GM19372 (cell line): ENCODE measurements around the gene CCDC33.

Experiments used
- ATAC-seq: cut with Tn5 transposase; IDR thresholded peaks from one replicate; pipeline ENCODE4 v1.9.1; 2021; ENCODE audit warnings: mild to moderate bottlenecking, low read depth, moderate library complexity; ENCODE audit not compliant: unreplicated experiment

Gene CCDC33

DNA sequence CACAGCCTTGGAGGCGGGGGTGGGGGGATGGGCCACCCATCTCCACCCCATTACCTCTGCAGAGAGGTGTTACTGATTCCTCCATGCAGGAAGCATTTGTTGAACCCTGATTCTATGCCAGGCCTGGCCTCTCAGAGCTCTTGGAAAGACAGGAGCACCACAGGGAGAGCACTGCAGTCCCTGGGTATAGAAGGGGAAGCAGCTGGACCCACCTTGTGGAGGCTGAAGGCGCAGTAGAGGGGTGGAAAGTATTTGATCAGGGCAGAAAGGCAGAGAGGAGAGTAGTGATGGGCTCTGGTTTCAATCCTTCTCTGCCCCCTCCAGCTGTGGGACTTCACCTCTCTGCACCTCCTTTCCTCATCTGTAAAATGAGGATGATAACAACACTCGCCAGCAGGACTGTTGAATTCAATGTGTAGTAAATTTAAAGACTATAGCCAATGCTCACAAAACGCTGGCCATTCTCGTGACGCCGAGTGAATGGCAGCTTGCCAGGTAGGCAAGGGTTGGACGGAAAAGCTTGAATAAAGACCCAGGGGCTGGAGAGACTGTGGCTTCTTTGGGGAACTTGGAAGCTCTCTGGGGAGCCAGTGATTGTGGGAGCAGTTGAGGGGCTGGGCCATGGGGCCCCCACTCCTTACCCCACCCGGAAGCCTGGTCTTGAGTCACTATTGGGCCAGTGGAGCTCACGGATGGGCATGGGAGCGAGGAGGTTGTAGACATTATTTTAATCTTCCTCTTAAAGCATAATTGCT lies 8.0 kb upstream of the CCDC33 start:
- ATAC-seq: no peak

DNA sequence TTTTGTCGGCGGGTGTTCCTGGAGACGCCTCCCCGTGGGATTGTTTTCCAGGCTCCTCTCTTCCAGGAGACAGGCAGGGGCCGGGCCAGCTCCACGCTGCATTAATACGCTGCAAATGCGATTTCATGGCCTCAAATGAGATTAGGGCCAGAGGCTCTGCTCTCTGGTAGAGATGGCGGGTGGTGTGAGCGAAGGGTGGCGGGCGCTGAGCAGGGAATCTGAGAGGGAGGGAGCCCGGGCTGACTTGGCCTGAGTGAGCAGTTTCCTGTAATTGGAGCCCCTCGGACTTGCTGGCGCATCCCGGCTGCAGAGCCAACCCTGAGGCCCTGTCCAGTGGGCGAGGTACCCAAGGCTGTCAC lies 7.4 kb upstream of the CCDC33 start:
- no peak for ATAC-seq

DNA sequence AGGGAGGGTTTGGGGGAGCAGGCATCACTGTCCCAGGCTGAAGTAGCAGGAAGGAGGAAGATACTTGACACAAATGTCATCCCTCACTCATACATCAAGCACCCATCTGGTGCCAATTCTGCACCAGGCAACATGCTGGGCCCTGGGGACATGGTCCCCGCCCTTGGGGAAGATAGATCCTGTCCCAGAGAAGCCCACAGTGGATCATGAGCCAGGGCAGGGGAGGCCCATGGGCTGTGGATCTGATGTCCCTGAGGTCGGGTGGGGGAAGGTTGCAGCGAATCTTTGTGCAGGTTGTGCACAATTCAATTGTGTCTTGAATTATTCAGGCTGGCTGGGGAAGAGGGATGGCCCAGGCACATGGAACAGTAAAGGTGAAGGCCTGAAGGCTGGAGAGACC lies 6.4 kb upstream of the CCDC33 start:
- no peak for ATAC-seq

DNA sequence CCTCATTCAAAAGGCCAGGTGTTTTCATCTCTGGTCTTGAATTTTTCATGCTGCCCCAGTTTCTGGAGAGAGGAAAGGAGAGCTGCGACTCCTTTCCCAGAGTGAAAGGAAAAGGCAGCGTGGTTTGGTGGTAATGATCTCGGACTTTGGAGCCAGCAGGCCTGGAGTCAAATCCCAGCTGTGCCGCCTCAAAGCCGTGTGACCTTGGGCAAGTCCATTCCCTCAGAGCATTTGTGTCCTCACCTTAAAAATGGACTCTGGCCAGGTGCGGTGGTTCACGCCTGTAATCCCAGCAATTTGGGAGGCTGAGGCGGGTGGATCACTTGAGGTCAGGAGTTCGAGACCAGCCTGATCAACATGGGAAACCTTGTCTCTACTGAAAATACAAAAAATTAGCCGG lies 4.7 kb upstream of the CCDC33 start:
- no peak for ATAC-seq

DNA sequence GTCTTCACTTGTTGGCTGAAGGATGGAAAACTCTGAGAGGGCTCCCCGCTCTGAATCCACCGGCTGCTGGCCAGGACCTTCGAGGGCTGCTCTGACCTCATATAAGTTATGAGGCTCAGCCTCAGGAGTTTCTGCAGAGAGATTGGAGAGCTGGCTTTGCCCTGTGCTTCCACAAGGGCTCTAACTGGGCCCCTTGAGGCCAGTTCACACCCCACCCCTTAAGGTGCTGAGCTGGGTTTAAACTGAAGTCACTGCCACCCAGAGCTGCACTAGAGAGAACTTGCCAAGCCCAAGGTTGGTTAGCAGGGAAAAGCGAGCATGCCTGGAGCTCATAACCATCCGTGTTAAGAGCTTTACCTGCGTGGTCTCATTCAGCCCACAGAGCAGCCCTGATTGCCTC lies 2.8 kb upstream of the CCDC33 start:
- ATAC-seq: no peak

DNA sequence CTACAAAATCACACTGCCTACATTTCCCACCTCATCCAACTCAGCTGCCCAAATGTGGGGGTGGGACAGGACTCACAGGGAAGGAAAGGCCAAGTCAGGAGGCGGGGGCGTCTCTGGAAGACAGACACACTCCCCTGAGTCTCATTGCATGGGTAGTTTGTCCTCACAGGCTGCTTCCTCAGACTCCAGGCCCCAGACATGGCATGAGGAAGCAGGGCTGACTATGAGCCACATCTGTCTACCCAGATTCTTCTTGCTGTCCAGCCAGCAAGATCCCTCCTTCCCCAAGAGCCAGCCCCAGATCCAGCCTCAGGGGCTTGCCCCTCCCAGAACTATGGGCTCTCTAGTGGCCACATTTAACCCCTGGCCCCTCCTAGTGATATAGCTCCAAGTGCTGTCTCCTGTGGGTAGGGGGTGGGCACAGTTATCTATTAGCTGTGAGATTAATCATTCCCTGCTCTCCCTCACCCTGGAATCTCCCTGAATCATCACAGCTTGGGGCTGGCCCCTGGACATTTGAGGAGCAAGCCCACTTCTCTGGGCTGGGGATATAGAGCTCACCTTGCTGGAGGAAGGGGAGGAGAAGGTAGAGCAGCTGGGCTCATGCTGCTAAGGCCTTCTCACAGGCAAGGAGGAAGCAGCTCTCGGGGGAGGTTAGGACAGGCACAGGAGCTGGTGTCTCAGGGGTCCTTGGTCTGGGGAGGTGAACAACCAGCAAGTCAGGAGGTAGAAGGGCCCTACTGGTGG lies 2.1 kb upstream of the CCDC33 start:
- ATAC-seq: no peak

DNA sequence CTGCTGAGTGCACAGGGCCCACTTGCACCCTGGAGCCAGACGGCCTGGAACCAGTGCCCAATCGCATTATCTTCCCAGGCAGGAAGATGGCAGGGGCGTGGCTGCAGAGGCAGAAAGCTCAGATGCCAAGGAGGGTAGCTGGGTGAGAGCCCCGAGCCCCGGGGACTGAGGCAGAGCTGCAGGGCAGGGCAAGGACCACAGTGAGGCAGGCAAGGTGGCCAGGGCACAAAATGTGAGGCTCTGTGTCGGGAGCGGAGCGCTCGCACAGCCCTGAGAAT lies 1.6 kb upstream of the CCDC33 start:
- no peak for ATAC-seq

DNA sequence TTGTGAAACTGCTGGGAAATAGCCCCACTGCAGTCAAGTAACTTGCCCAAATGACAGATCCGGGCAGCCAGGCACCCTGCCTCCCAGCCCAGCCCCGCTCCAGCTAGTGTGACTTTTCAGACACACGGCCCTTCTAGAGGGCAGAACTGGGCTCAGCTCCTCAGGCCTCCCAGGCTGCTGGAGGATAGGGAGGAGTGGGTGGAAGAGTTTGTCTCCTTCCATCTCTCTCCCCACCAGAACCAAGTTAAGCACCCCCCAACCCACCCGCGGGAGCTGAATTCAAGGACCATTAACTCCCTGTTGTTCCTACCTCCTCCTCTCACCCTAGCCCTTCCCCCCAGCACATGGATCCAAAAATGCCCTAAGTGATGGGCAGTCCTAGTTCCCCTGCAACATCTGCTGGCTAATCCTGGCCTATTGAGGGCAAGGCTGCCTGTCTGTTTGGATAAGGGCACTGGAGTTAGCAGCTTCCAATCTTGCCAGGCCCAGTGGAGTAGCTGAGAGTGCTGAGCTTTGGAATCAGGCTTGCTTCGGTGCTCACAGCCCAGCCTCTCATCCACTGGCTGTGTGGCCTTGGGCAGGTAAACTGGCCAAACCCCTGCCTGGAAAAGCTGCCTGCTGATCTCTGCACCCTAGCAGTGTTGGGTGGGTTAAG lies 3.1 kb downstream of the CCDC33 start:
- no peak for ATAC-seq

DNA sequence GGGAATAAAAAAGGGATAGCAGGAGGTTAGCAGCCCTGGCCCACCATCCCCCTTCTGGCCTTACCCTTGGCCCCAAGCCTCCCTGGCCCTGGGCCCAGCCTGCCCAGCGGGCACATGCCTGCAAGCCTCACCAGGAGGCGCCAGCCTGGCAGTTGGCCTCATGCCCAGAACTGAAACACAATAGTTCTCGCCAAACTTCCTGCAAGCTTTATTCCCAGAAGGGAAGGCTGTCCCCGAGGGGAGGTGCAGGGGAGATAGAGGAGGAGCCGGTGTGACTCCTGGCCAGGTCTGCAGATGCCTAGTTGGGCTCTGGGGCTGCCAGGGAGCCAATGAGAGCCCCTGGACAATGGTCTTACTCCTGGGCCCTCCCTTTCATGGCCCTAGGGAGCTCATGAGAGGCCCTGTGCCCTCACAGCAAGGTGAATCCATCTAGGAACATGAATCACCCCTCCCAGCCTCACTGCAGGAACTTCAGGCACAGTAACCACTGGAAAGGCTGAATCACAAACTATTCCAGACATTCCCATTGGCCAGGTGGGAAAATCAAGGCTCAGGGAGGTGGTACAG lies 4.0 kb downstream of the CCDC33 start:
- ATAC-seq: no peak

DNA sequence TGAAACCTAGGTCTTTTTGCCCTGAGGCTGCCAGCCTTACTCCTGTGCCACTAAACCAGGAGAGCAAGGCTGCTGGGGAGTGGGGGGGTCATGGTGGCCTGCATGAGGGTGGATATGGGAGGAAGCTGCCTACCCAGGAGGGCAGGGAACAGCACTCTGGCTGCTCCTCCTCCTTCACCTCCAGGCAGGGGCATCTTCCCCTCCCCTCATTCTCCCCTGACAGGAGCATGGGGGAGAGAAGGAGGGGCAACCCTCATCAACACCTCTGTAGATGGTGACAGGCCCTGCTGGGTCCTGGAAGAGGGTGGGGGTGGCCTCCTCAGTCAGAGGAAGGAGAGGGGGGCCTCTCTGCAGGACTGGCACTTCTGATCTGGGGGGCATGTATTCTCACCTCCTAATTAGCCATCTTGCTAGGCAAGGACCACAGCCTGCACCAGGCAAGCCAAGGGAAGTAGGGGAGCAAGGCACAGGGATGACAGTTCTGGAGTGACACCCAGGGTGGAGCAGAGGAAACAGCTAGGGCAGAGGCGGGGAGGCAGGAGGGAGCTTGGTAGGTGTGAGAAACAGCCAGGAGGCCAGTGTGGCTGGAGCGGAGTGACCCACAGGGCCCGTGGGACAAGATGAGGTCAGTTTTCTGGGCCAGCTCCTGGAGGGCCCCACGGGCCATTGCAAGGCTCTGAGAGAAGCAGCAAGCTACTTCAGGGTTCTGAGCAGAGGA lies 4.9 kb downstream of the CCDC33 start:
- no peak for ATAC-seq

DNA sequence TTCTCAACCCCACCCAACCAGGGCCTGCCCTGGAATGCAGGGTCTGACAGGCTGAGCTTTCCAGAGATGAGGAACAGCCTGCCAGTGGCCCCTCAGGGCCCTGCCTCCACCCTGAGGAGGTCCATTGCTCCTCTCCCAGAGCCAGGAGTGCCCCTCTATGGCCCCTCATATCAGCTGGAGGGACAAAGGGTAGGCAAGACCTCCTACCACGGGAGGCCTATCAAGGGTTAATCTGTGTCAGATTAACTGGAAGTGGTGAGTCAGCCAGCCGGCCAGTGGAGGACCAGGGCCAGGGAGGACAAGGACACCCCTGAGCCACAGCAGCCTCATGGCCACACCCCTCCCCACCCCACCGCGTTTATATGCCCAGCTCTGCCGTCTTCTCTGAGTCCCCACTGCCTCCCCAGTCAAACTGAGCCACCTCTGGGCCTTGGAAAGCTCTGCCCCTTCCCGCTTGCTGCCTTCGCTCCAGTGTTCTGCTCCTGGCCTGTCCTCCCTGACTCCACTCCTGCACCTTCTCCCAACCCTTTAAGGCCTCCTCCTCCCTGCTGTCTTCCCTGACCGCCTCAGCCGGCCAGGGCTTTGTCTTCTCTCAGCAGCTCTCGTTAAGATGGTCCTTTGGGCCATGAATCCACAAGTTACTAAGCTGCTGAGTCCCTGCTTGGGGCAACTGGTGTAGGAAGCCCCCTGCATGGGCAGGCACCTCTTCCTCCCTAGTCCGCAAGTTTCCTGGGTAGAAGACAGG lies 6.5 kb downstream of the CCDC33 start:
- ATAC-seq: no peak

DNA sequence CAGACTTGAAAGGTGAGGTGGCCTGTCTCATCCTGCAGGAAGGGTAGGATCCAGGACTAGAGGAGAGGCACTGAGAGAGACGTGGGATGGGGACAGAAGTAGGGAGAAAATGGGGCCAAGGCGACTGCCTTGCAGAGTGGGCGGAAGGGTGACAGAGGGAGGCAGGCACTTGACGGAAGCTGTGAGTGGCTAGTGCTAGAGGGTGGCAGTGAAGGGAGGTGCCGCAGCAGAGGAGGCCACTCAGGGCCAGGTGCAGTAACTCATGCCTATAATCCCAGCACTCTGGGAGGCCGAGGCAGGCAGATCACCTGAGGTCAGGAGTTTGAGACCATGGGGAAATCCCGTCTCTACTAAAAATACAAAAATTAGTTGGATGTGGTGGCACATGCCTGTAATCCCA lies 7.3 kb downstream of the CCDC33 start:
- ATAC-seq: no peak

DNA sequence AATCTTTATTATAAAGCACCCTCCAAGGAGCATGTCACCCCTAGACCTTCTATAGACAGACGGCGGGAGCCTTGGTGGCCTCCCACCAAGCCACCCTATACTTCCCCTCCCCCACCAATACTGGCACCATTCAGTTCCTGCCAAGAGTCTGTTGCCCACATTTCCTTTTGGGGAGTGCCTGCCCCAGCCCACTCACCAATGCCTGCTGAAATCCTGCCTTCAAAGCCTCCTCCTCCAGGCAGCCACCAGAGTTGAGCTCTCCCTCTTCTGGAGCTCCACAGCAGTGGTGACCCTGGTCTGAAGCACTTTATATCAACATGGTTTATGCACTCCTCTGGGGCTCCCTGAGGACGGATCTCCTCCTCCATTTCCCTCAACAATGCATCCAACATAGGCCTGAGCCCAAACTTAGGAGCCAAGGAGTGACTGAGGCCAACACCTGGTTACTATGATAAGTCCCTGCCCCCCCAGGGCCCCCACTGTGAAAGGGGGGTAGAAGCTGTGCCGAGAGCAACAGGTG lies 8.8 kb downstream of the CCDC33 start:
- ATAC-seq: no peak

DNA sequence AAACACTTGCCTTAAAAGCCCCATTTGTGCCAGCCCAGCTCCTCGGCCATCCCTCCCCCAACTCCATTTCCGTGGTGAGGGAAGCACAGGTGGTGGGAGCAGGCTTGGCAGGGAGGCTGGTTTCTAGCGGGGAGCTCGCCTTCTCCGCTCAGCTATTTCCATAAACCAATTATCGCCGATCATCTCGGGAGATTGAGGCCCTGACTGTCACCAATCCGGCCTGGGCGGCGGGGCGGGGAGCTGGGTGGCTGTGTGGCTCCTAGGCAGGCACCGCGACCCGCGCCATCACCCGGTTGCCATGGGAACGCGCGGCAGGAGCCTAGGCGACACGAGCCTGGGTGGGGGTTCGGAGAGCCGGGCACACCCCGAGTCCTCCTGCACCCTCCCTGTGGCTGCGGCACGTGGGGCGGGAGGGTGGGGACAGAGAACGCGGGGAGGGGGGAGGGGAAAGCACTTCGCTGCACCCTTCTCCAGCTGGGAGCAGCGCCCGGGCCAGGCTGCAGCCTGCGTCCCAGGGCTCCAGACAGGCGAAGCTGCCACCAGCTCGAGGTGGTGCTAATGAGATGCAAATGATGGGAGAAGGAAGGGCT lies 9.3 kb downstream of the CCDC33 start:
- no peak for ATAC-seq

DNA sequence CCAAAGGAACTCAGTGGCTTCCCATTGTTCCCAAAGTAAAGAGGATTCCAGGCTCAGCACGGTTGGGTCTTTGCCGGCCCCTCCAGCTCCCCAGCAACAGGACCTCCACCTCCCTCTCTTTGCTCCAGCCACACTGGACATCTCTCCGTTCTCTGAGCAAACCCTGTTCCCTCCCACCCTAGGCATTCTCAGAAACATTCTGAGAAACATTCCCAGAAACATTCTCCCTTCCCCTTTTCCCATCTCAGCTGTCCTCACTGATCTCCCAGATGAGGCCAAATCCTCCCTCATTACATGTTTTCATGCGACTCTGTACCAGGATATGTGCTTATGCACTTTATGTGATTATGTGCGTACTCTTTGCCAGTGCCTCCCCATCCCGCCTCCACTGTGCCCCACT lies 14.1 kb downstream of the CCDC33 start:
- ATAC-seq: no peak

DNA sequence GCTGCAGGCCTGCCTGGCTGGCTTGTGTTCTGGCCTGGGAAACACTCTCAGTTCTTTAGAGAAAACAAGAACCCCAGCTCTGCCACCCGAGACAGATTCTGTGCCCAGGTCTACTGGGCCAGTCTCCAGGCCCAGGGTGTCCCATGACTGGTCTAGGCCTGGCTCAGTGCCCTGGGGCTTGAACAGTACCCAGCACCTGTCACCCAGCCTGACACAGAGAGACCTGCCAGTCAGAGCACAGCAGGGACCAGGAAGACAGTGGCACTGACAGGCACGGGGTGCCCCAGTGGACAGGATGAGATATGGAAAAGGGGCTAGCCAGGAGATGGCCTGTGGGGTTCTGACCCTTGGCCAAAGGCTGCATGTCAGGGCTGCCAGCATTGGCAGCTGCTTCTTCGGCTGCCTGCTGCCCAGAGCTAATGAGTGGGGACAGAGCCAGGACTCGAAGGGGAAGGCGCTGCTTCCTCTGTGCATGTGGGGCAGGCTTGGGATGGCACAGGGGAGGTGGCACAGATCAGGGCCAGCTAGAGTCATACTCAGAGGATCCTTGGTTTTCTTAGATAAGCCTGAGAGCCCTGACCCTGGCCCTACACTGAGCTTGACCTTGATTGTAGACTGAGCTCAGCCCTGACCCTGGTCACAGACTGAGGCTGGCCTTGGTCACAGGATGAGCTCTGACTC lies 15.1 kb downstream of the CCDC33 start:
- no peak for ATAC-seq

DNA sequence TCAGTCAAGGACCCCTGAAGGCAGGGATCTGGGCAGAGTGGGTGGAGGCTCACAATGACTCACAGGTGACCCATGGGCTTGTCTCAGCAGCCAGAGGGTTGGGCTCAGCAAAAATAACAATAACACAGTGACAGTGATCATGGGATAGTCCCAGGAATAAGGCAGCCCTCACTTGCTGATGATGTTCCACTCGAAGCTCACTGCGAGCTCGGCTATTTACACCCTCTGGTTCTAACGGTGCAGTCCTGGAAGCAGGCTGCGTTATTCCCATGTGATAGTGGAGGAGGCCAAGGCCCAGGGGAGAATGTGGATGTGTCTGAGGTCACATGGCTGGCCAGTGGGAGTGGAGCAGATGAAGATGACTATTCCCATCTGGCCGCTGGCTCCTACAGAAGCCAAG lies 16.2 kb downstream of the CCDC33 start:
- ATAC-seq: no peak

DNA sequence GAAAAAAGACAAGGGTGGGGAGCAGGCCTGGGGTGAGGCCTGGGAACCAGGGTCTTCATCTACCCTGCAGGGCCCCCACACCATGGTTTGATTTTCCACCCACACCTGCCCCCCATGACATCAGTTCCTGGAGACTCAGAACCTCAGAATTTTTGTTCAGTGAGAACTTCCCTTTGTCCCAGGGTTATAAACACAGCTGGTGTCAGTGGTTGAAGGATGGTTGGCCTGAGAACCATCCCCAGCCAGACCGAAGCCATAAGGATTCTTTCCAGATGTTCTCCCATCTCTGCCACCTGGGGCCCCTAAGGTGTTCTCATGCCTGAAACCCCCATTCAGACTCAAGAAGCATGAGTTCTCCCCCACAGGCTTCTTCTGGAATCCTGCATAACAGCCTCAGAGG lies 16.6 kb downstream of the CCDC33 start:
- no peak for ATAC-seq

DNA sequence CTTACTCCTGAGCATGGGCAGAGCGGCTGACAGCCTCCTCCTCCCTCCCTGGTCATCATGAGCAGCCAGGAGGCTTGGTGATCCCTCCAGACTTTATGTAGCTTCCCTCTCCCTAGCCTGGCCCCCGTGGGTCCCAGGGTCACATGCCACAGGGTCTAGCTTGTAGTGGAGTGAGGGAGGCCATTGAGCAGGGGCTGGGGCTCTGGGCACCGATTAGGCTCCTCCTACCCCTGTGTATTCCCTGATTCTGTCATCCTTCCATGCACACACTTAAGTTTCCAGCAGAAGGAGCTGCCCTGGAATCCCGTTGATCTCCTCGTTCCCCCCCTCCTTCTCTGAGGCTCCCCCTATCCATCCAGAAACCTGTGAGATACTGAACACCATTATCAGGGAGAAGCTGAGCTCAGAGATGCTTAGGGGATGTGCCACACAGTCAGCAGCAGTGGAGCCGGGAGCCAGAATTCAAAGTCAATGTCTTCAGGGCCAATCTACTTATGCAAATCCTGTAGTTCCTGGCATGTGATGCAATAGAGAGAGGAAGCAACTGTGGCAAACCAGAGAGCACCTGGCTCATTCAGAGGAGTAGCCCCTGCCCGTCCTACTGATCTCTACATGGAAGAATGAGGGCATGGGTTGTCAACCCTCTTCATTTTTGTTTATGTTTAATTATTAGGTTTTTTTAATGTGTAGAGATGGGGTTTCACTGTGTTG lies 17.2 kb downstream of the CCDC33 start:
- no peak for ATAC-seq
